GM23338 (cell line): Measurements from ENCODE around the gene ZNF740.

Experiments
- CTCF ChIP-seq, 2 experiments: fragments of 200-600 bp in 1 of 2; sonication (generic) in 1 of 2; conservative IDR thresholded peaks; 2 replicates each; pipeline versions ENCODE4 v1.5.1 to v1.6.1; 2016 to 2017; ENCODE audit warnings: antibody characterized with exemption in 2 of 2, low read depth in 2 of 2, mild to moderate bottlenecking in 2 of 2, moderate library complexity in 1 of 2
- EZH2 ChIP-seq: fragments of 200-600 bp; sonication (generic); IDR thresholded peaks from one replicate; pipeline ENCODE4 v1.8.0; 2017; ENCODE audit warnings: antibody characterized with exemption, mild to moderate bottlenecking, low read depth; ENCODE audit not compliant: unreplicated experiment
- REST ChIP-seq: IDR thresholded peaks from one replicate; pipeline ENCODE4 v1.6.1; 2018; ENCODE audit warnings: antibody characterized with exemption; ENCODE audit not compliant: unreplicated experiment

- TF ChIP-seq CTCF (conservative IDR thresholded peaks at IDR 0.05; ENCODE audit: low read depth in 2 of 2) (no peak), EZH2 (no peak), REST (no peak)
Observed at GRCh38 chr12:53208877-53209463, 28.4 kb downstream of the ZNF740 start.
